H1 (cell line): ENCODE data around the gene PLCB1. TPM values are rescaled to one million over a fixed set of nuclear protein-coding genes. Genes with fewer than 3 reads are reported as not detected.
A peak's percentile ranks its signal among the peaks of the same experiment; 100 is the strongest.

Source experiments
- CTCF ChIA-PET: fragments of 300-600 bp; sonication (Branson Sonifier 250); formaldehyde crosslinking; loops from one replicate; lab custom pipeline; 2021; ENCODE audit not compliant: partially characterized antibody; lab: Charles Lee
- POLR2A ChIA-PET: fragments of 300-600 bp; sonication (Branson Sonifier 250); formaldehyde crosslinking; loops from one replicate; lab custom pipeline; 2021; ENCODE audit warnings: inconsistent platforms; ENCODE audit not compliant: partially characterized antibody; lab: Charles Lee
- DNase-seq, 2 experiments: peaks; one replicate each; pipeline versions ENCODE4 v3.0.0 to v3.0.0-alpha.2; 2010 to 2022; ENCODE audit warnings: low spot score in 2 of 2, low read depth in 1 of 2, mixed read lengths in 1 of 2
- FAIRE-seq: peaks from 2 replicates; lab custom pipeline; 2011; peaks lifted over from hg19 to GRCh38; lab: Jason Lieb, UNC
- H2AFZ ChIP-seq: 2 replicates; pipeline ENCODE4 v1.8.1; 2012; ENCODE audit warnings: low read length, inconsistent platforms
- H2AK5ac ChIP-seq: 2 replicates; pipeline ENCODE4 v1.6.1; 2013; ENCODE audit warnings: low read depth, low read length
- H2BK120ac ChIP-seq: replicated peaks from 2 replicates; pipeline ENCODE3; 2013; ENCODE audit warnings: low read depth, low read length, inconsistent platforms
- H2BK12ac ChIP-seq: 2 replicates; pipeline ENCODE4 v1.6.1; 2013; ENCODE audit warnings: low read depth, low read length
- H2BK15ac ChIP-seq: 2 replicates; pipeline ENCODE4 v1.6.1; 2013; ENCODE audit warnings: low read length
- H2BK20ac ChIP-seq: 2 replicates; pipeline ENCODE4 v1.6.1; 2013; ENCODE audit warnings: low read length
- H2BK5ac ChIP-seq: 2 replicates; pipeline ENCODE4 v1.6.1; 2013; ENCODE audit warnings: low read depth, low read length
- H3K14ac ChIP-seq: 2 replicates; pipeline ENCODE4 v1.6.1; 2013; ENCODE audit warnings: inconsistent platforms; ENCODE audit not compliant: insufficient read length
- H3K18ac ChIP-seq: 2 replicates; pipeline ENCODE4 v1.6.1; 2013; ENCODE audit warnings: low read length; ENCODE audit errors: extremely low read depth
- H3K23ac ChIP-seq: 2 replicates; pipeline ENCODE4 v1.6.1; 2013; ENCODE audit warnings: inconsistent platforms; ENCODE audit not compliant: insufficient read length
- H3K23me2 ChIP-seq: 2 replicates; pipeline ENCODE4 v1.6.1; 2013; ENCODE audit warnings: low read depth, low read length
- H3K27ac ChIP-seq: 2 replicates; pipeline ENCODE4 v1.6.1; 2011; ENCODE audit warnings: low read depth, low read length, inconsistent platforms
- H3K27me3 ChIP-seq, 4 experiments: replicated peaks in 1 of 4; 1 replicate in 1 of 4; 2 replicates in 3 of 4; pipeline versions ENCODE4 v1.6.1 to v1.8.1; 2011 to 2013; ENCODE audit warnings: low read length in 3 of 4, mild to moderate bottlenecking in 3 of 4, inconsistent platforms in 2 of 4, mixed read lengths in 2 of 4, moderate library complexity in 1 of 4; ENCODE audit not compliant: control insufficient read depth in 3 of 4, insufficient read depth in 3 of 4; ENCODE audit errors: extremely low read depth in 1 of 4
- H3K36me3 ChIP-seq, 4 experiments: 2 replicates each; pipeline versions ENCODE4 v1.6.1 to v1.8.1; 2011 to 2013; ENCODE audit warnings: mild to moderate bottlenecking in 4 of 4, low read length in 3 of 4, moderate library complexity in 2 of 4, control low read depth in 1 of 4, inconsistent platforms in 1 of 4; ENCODE audit not compliant: insufficient read depth in 4 of 4, control insufficient read depth in 2 of 4
- H3K4ac ChIP-seq: replicated peaks from 2 replicates; pipeline ENCODE3; 2013; ENCODE audit warnings: low read length, low read depth, mixed read lengths, inconsistent platforms; ENCODE audit not compliant: insufficient read length
- H3K4me1 ChIP-seq, 4 experiments: replicated peaks in 1 of 4; 1 replicate in 1 of 4; 2 replicates in 3 of 4; pipeline versions ENCODE4 v1.6.1 to v1.8.1; 2011 to 2013; ENCODE audit warnings: low read length in 3 of 4, inconsistent platforms in 2 of 4, mixed read lengths in 1 of 4; ENCODE audit not compliant: insufficient read depth in 4 of 4, control insufficient read depth in 3 of 4
- H3K4me2 ChIP-seq, 2 experiments: 2 replicates each; pipeline versions ENCODE4 v1.6.1 to v1.8.1; 2011 to 2013; ENCODE audit warnings: low read depth in 2 of 2, low read length in 2 of 2, control low read depth in 1 of 2, inconsistent platforms in 1 of 2, mild to moderate bottlenecking in 1 of 2; ENCODE audit not compliant: insufficient read depth in 1 of 2
- H3K4me3 ChIP-seq, 4 experiments: fragments of 200-600, 300-600 bp in 1 of 4; sonication (generic), shearing (Covaris generic), sonication (Bioruptor Twin) in 1 of 4; 2 replicates each; pipeline versions ENCODE4 v1.5.1 to v1.8.1; 2011 to 2016; ENCODE audit warnings: low read length in 4 of 4, low read depth in 3 of 4, control low read depth in 2 of 4, inconsistent platforms in 2 of 4, mild to moderate bottlenecking in 2 of 4, mixed read lengths in 1 of 4, moderate library complexity in 1 of 4; ENCODE audit not compliant: insufficient read depth in 2 of 4; ENCODE audit errors: extremely low read depth in 1 of 4
- H3K56ac ChIP-seq: replicated peaks from 2 replicates; pipeline ENCODE3; 2013; ENCODE audit warnings: low read depth, mild to moderate bottlenecking, mixed read lengths, low read length, inconsistent platforms; ENCODE audit not compliant: insufficient read length
- H3K79me1 ChIP-seq: 2 replicates; pipeline ENCODE4 v1.6.1; 2013; ENCODE audit warnings: low read depth, low read length, control low read depth
- H3K79me2 ChIP-seq, 2 experiments: 2 replicates each; pipeline versions ENCODE4 v1.6.1 to v1.8.1; 2012 to 2013; ENCODE audit warnings: low read length in 2 of 2, mild to moderate bottlenecking in 2 of 2, inconsistent platforms in 1 of 2; ENCODE audit not compliant: insufficient read depth in 2 of 2, control insufficient read depth in 1 of 2
- H3K9ac ChIP-seq, 4 experiments: replicated peaks in 1 of 4; 1 replicate in 1 of 4; 2 replicates in 3 of 4; pipeline versions ENCODE4 v1.6.1 to v1.8.1; 2011 to 2013; ENCODE audit warnings: low read depth in 3 of 4, low read length in 3 of 4, control low read depth in 2 of 4, mild to moderate bottlenecking in 2 of 4, moderate library complexity in 2 of 4, inconsistent platforms in 1 of 4; ENCODE audit errors: extremely low read depth in 1 of 4
- H3K9me3 ChIP-seq, 2 experiments: 2 replicates each; pipeline versions ENCODE4 v1.6.1 to v1.8.1; 2012 to 2013; ENCODE audit warnings: mild to moderate bottlenecking in 2 of 2, moderate library complexity in 2 of 2, control low read depth in 1 of 2, inconsistent platforms in 1 of 2, low read depth in 1 of 2, low read length in 1 of 2, mixed read lengths in 1 of 2; ENCODE audit not compliant: insufficient read depth in 2 of 2
- H4K20me1 ChIP-seq, 2 experiments: replicated peaks in 1 of 2; 2 replicates each; pipeline versions ENCODE3 to v1.8.1; 2011 to 2013; ENCODE audit warnings: inconsistent platforms in 2 of 2, low read length in 2 of 2, mild to moderate bottlenecking in 1 of 2; ENCODE audit not compliant: insufficient read depth in 2 of 2, control insufficient read depth in 1 of 2
- H4K5ac ChIP-seq: 2 replicates; pipeline ENCODE4 v1.6.1; 2013; ENCODE audit warnings: low read length, low read depth, mixed read lengths, inconsistent platforms; ENCODE audit not compliant: insufficient read length
- H4K8ac ChIP-seq: 2 replicates; pipeline ENCODE4 v1.8.0; 2013; ENCODE audit warnings: mild to moderate bottlenecking, moderate library complexity, low read length, inconsistent platforms; ENCODE audit not compliant: insufficient read depth; ENCODE audit errors: extremely low read depth
- H4K91ac ChIP-seq: replicated peaks from 2 replicates; pipeline ENCODE3; 2013; ENCODE audit warnings: low read length, mixed read lengths, inconsistent platforms; ENCODE audit not compliant: insufficient read length
- CBX8 ChIP-seq: fragments of 300-800, 300-1000 bp; sonication (generic); IDR thresholded peaks from 2 replicates; pipeline ENCODE4 v1.7.1; 2016; ENCODE audit warnings: low read depth, low read length, borderline replicate concordance
- CTBP2 ChIP-seq: IDR thresholded peaks from 2 replicates; pipeline ENCODE4 v1.7.0; 2011; ENCODE audit warnings: borderline replicate concordance, mild to moderate bottlenecking, moderate library complexity, mixed read lengths, low read length; ENCODE audit not compliant: insufficient read depth, insufficient read length
- NRF1 ChIP-seq: IDR thresholded peaks from 2 replicates; pipeline ENCODE4 v1.6.1; 2011; ENCODE audit warnings: mild to moderate bottlenecking, low read depth, low read length, improper control_type of control experiment
- TAF1 ChIP-seq: IDR thresholded peaks from 2 replicates; pipeline ENCODE4 v1.6.1; 2011; ENCODE audit warnings: mild to moderate bottlenecking, low read depth, low read length
- ZNF274 ChIP-seq: IDR thresholded peaks from 2 replicates; pipeline ENCODE4 v1.7.0; 2012; ENCODE audit warnings: low read length, borderline replicate concordance; ENCODE audit errors: extremely low read depth
- WGBS, 2 experiments: shearing (Covaris generic) in 1 of 2; methylation state at CpG; one replicate each; pipeline versions ENCODE4 v1.1.6 to v1.1.7; 2013 to 2015; ENCODE audit warnings: low lambda C conversion rate in 2 of 2, mixed read lengths in 2 of 2, inconsistent platforms in 1 of 2, low coverage in 1 of 2, missing lambda C conversion rate in 1 of 2; ENCODE audit not compliant: insufficient replicate concordance in 2 of 2, insufficient coverage in 1 of 2, insufficient read length in 1 of 2; ENCODE audit errors: extremely low coverage in 1 of 2, missing lambda C conversion rate in 1 of 2; 5-methylcytosine and 5-hydroxymethylcytosine counted together
- polyA plus RNA-seq, 7 experiments: library from polyadenylated mRNA; depleted of rRNA in 3 of 7; stranded (reverse) in 5 of 7; unstranded in 2 of 7; fragments of >200 nt in 5 of 7; fragments of 200-250 nt in 2 of 7; gene quantifications; 1 replicate in 5 of 7; 2 replicates in 1 of 7; 4 replicates in 1 of 7; pipeline versions ENCODE4 v1.2.1 to v1.2.3, GENCODE V29; 2011 to 2013; ENCODE audit warnings: missing spikeins in 2 of 7, mixed read lengths in 2 of 7
- total RNA-seq: library from RNA; stranded (reverse); fragmentation: NEBNext Ultra II Directional; extraction: Animal tissue kit (Norgen Biotek cat#: 25700); gene quantifications from 2 replicates; pipeline ENCODE4 v1.2.1, GENCODE V29; 2021
- TF ChIP-seq, protein P1 (sequence below): IDR thresholded peaks from 2 replicates; pipeline ENCODE4 v1.6.1; 2011; ENCODE audit warnings: low read depth, mild to moderate bottlenecking, low read length; ENCODE audit not compliant: insufficient read depth
- TF ChIP-seq, protein P2 (sequence below): IDR thresholded peaks from 2 replicates; pipeline ENCODE4 v1.6.1; 2012; ENCODE audit warnings: inconsistent platforms
- TF ChIP-seq, protein P3 (sequence below), 3 experiments: IDR thresholded peaks; 1 replicate in 2 of 3; 2 replicates in 1 of 3; pipeline versions ENCODE4 v1.5.1 to v1.6.1; 2011; ENCODE audit warnings: low read length in 3 of 3, mild to moderate bottlenecking in 3 of 3, inconsistent platforms in 2 of 3, low read depth in 1 of 3, moderate library complexity in 1 of 3; ENCODE audit not compliant: insufficient read depth in 1 of 3; ENCODE audit errors: control extremely low read depth in 1 of 3

Gene PLCB1
- total and polyA plus RNA-seq, 2 of the 8 experiments (the other 6 are each of a cell fraction or from before 2014, with no cell fraction given): 2.6 to 9.1 TPM

DNA sequence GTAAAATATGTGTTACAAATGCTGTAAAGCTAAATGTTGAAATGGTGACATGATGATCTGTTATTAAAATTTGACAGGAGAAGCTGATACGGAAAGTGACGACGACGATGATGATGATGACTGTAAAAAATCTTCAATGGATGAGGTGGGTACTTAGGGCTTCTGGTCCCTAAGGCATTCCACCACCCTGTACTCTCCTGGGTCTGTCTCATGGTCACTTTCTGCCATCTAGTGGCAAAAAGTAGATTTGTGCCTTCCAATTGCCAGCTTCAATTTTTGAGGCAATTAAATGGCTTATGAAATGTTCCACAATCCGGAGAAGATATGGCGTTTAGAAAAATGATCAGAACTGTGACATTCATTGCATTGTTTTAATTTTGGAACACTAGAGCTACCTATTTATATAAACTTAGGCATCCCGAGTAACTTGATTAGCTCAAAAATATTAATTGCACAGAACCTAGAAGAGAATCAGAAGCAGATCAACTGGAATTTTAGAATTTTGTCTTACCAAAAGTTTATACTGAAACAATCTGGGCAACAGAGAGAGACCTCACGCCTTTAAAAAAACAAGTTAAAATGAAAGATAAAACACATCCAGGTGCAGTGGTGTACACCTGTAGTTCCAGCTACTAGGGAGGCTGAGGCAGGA is 590.3 kb downstream of the PLCB1 start:
- POLR2A ChIA-PET: interaction anchor here (0.8 kb wide), 1 partner anchor 243 kb away, joined by 3 read pairs; no protein-coding TSS in a partner anchor
- FAIRE-seq (peak; percentile 96), DNase-seq (no peak)
- 53% methylated on average over 8 of the region's 8 CpGs; no CpG with 5 or more reads in 1 of the 2 experiments for WGBS, 2 experiments
- H4K91ac ChIP-seq: no peak overlapping the region
- H3K18ac ChIP-seq: no peak overlapping the region
- H2BK15ac ChIP-seq: no peak overlapping the region
- no peak overlapping the region for H2BK5ac ChIP-seq
- H2AK5ac ChIP-seq: no peak overlapping the region
- no peaks in the 10 kb centered on the region for H3K27me3 ChIP-seq
- no peaks in the 10 kb centered on the region for H3K4me1 ChIP-seq
- H3K79me2 ChIP-seq: no peaks in the 10 kb centered on the region
- H2BK12ac ChIP-seq: no peak overlapping the region
- H3K4me2 ChIP-seq: no peak overlapping the region
- H3K9me3 ChIP-seq: no peaks in the 10 kb centered on the region
- H4K8ac ChIP-seq: no peak overlapping the region
- no peak overlapping the region for H3K23ac ChIP-seq
- H3K4ac ChIP-seq: no peak overlapping the region
- no peak overlapping the region for H3K56ac ChIP-seq
- H3K79me1 ChIP-seq: no peaks in the 10 kb centered on the region
- H2BK20ac ChIP-seq: no peak overlapping the region
- CTCF ChIA-PET: interaction anchor here (0.6 to 4.3 kb wide), 77 partner anchors 9 to 791 kb away, joined by 3 to 51 read pairs (median 4); partner anchors contain the start of gene PLCB1
- no peaks in the 10 kb centered on the region; a peak in 1 of 8 replicates for H3K36me3 ChIP-seq
- H4K5ac ChIP-seq: no peak overlapping the region
- H3K9ac ChIP-seq: no peak overlapping the region
- H3K27ac ChIP-seq: no peak overlapping the region
- H3K23me2 ChIP-seq: no peaks in the 10 kb centered on the region
- no peak overlapping the region for H2BK120ac ChIP-seq
- no peak overlapping the region for H3K14ac ChIP-seq
- H2AFZ ChIP-seq: no peak overlapping the region
- no peaks in the 10 kb centered on the region for H4K20me1 ChIP-seq
- no peak overlapping the region for H3K4me3 ChIP-seq
- no peak for TF ChIP-seq NRF1
- TF ChIP-seq, protein P1, sequence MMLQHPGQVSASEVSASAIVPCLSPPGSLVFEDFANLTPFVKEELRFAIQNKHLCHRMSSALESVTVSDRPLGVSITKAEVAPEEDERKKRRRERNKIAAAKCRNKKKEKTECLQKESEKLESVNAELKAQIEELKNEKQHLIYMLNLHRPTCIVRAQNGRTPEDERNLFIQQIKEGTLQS: no peak
- TF ChIP-seq CTBP2: no peak
- TF ChIP-seq TAF1: no peak
- TF ChIP-seq, protein P2, sequence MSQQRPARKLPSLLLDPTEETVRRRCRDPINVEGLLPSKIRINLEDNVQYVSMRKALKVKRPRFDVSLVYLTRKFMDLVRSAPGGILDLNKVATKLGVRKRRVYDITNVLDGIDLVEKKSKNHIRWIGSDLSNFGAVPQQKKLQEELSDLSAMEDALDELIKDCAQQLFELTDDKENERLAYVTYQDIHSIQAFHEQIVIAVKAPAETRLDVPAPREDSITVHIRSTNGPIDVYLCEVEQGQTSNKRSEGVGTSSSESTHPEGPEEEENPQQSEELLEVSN: no peak
- TF ChIP-seq CBX8: no peak
- TF ChIP-seq, protein P3, sequence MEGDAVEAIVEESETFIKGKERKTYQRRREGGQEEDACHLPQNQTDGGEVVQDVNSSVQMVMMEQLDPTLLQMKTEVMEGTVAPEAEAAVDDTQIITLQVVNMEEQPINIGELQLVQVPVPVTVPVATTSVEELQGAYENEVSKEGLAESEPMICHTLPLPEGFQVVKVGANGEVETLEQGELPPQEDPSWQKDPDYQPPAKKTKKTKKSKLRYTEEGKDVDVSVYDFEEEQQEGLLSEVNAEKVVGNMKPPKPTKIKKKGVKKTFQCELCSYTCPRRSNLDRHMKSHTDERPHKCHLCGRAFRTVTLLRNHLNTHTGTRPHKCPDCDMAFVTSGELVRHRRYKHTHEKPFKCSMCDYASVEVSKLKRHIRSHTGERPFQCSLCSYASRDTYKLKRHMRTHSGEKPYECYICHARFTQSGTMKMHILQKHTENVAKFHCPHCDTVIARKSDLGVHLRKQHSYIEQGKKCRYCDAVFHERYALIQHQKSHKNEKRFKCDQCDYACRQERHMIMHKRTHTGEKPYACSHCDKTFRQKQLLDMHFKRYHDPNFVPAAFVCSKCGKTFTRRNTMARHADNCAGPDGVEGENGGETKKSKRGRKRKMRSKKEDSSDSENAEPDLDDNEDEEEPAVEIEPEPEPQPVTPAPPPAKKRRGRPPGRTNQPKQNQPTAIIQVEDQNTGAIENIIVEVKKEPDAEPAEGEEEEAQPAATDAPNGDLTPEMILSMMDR (IDR thresholded peaks at IDR 0.05; ENCODE audit: control extremely low read depth in 1 of 3, insufficient read depth in 1 of 3, low read depth in 1 of 3, low read length in 3 of 3): peak; percentile 14 to 78 (median 75)
- TF ChIP-seq ZNF274: no peak
